SK-N-SH (cell line): ENCODE data around the gene CFAP100. TPM values are rescaled to one million over a fixed set of nuclear protein-coding genes. Genes with fewer than 3 reads are reported as not detected.

Source experiments
- CTCF ChIA-PET: fragments of 300-600, 350-600 bp; formaldehyde crosslinking; extraction: SDS; loops from one replicate; lab custom pipeline; 2021; lab: Yijun Ruan, JAX
- POLR2A ChIA-PET: fragments of 350-600 bp; sonication (Branson Sonifier 250); formaldehyde crosslinking; extraction: SDS; loops from one replicate; lab custom pipeline; 2020; ENCODE audit warnings: antibody characterized with exemption, inconsistent platforms; lab: Yijun Ruan, JAX
- DNase-seq: peaks from one replicate; pipeline ENCODE4 v3.0.0; 2012
- H2AFZ ChIP-seq: fragments of 200-600 bp; sonication (generic); 2 replicates; pipeline ENCODE4 v1.8.1; 2016; ENCODE audit warnings: antibody characterized with exemption, mild to moderate bottlenecking, low read depth
- H3F3A ChIP-seq: fragments of 200-600 bp; sonication (generic); replicated peaks from 2 replicates; pipeline ENCODE3; 2016; ENCODE audit warnings: antibody characterized with exemption, mild to moderate bottlenecking; ENCODE audit not compliant: insufficient read depth
- H3K27ac ChIP-seq, 2 experiments: fragments of 200-500 bp in 1 of 2; fragments of 200-600 bp in 1 of 2; sonication (Bioruptor generic) in 1 of 2; sonication (generic), shearing (Covaris generic) in 1 of 2; 2 replicates each; pipeline versions ENCODE4 v1.5.1 to v1.6.1; 2014 to 2016; ENCODE audit warnings: low read depth in 2 of 2, inconsistent platforms in 1 of 2, low read length in 1 of 2, mild to moderate bottlenecking in 1 of 2, mixed read lengths in 1 of 2
- H3K27me3 ChIP-seq: fragments of 200-600 bp; sonication (generic), shearing (Covaris generic); 2 replicates; pipeline ENCODE4 v1.6.1; 2016; ENCODE audit warnings: mixed run types; ENCODE audit not compliant: insufficient read depth
- H3K36me3 ChIP-seq, 2 experiments: fragments of 200-500 bp in 1 of 2; fragments of 200-600 bp in 1 of 2; sonication (Bioruptor generic) in 1 of 2; sonication (generic) in 1 of 2; replicated peaks in 1 of 2; 2 replicates each; pipeline versions ENCODE3 to v1.5.1; 2014 to 2016; ENCODE audit warnings: low read length in 1 of 2, mild to moderate bottlenecking in 1 of 2; ENCODE audit not compliant: insufficient read depth in 2 of 2, control insufficient read depth in 1 of 2
- H3K4me1 ChIP-seq, 2 experiments: fragments of 200-500 bp in 1 of 2; fragments of 200-600 bp in 1 of 2; sonication (Bioruptor generic) in 1 of 2; sonication (generic), shearing (Covaris generic) in 1 of 2; 2 replicates each; pipeline versions ENCODE4 v1.5.1 to v1.6.1; 2014 to 2016; ENCODE audit warnings: low read depth in 1 of 2, low read length in 1 of 2, mixed run types in 1 of 2; ENCODE audit not compliant: insufficient read depth in 2 of 2, control insufficient read depth in 1 of 2
- H3K4me2 ChIP-seq: fragments of 200-600 bp; sonication (generic), shearing (Covaris generic); 2 replicates; pipeline ENCODE4 v1.6.1; 2017; ENCODE audit warnings: mixed run types
- H3K4me3 ChIP-seq, 2 experiments: fragments of 200-500 bp in 1 of 2; fragments of 200-600 bp in 1 of 2; sonication (Bioruptor generic) in 1 of 2; sonication (generic), shearing (Covaris generic) in 1 of 2; 2 replicates each; pipeline versions ENCODE4 v1.5.1 to v1.8.1; 2014 to 2016; ENCODE audit warnings: low read depth in 2 of 2, inconsistent platforms in 1 of 2, low read length in 1 of 2, mild to moderate bottlenecking in 1 of 2, mixed read lengths in 1 of 2, moderate library complexity in 1 of 2
- H3K79me2 ChIP-seq: fragments of 200-600 bp; sonication (generic); 2 replicates; pipeline ENCODE4 v1.8.1; 2017; ENCODE audit warnings: mild to moderate bottlenecking; ENCODE audit not compliant: insufficient read depth
- H3K9ac ChIP-seq: fragments of 200-600 bp; sonication (generic); 2 replicates; pipeline ENCODE4 v1.6.1; 2017; ENCODE audit warnings: mixed run types
- H3K9me2 ChIP-seq: fragments of 200-600 bp; sonication (generic); 2 replicates; pipeline ENCODE4 v1.6.1; 2017; ENCODE audit warnings: mixed run types
- H3K9me3 ChIP-seq: fragments of 200-600 bp; sonication (generic); 2 replicates; pipeline ENCODE4 v1.6.1; 2017; ENCODE audit warnings: mixed run types, mild to moderate bottlenecking, moderate library complexity
- H4K20me1 ChIP-seq: fragments of 200-600 bp; sonication (generic); 2 replicates; pipeline ENCODE4 v1.6.1; 2017; ENCODE audit warnings: mild to moderate bottlenecking, mixed run types; ENCODE audit not compliant: insufficient read depth
- CTCF ChIP-seq: fragments of 200-600 bp; sonication (generic); IDR thresholded peaks from 2 replicates; pipeline ENCODE4 v1.6.1; 2017; ENCODE audit warnings: antibody characterized with exemption, mild to moderate bottlenecking, moderate library complexity
- ELF1 ChIP-seq: IDR thresholded peaks from 2 replicates; pipeline ENCODE4 v1.4.0; 2012
- FOSL2 ChIP-seq: IDR thresholded peaks from 2 replicates; pipeline ENCODE4 v1.4.0; 2012; ENCODE audit warnings: low read depth, mild to moderate bottlenecking, moderate library complexity, borderline replicate concordance
- FOXJ3 ChIP-seq: sonication (generic); formaldehyde crosslinking; IDR thresholded peaks from 2 replicates; pipeline ENCODE4 v1.5.1; 2020; ENCODE audit warnings: mild to moderate bottlenecking, missing genetic modification reagents
- GABPA ChIP-seq: IDR thresholded peaks from 2 replicates; pipeline ENCODE4 v1.4.0; 2012; ENCODE audit warnings: low read depth, mild to moderate bottlenecking
- GATA2 ChIP-seq: sonication (generic); formaldehyde crosslinking; IDR thresholded peaks from 2 replicates; pipeline ENCODE4 v1.5.0; 2020; ENCODE audit warnings: mild to moderate bottlenecking, missing genetic modification reagents
- JUND ChIP-seq: IDR thresholded peaks from 2 replicates; pipeline ENCODE4 v1.4.0; 2012
- MEF2A ChIP-seq: IDR thresholded peaks from 2 replicates; pipeline ENCODE4 v1.4.0; 2012; ENCODE audit warnings: low read depth, borderline replicate concordance
- NFIC ChIP-seq: IDR thresholded peaks from 2 replicates; pipeline ENCODE4 v1.4.0; 2012; ENCODE audit warnings: borderline replicate concordance
- RFX5 ChIP-seq: IDR thresholded peaks from 2 replicates; pipeline ENCODE4 v1.6.1; 2012; ENCODE audit warnings: mild to moderate bottlenecking, improper control_type of control experiment, low read length
- RXRA ChIP-seq: IDR thresholded peaks from 2 replicates; pipeline ENCODE4 v1.4.0; 2012; ENCODE audit warnings: low read depth, mild to moderate bottlenecking, borderline replicate concordance
- TEAD4 ChIP-seq: IDR thresholded peaks from 2 replicates; pipeline ENCODE4 v1.4.0; 2012; ENCODE audit warnings: mild to moderate bottlenecking, borderline replicate concordance; ENCODE audit not compliant: insufficient read depth
- YY1 ChIP-seq: IDR thresholded peaks from 2 replicates; pipeline ENCODE4 v1.4.0; 2012; ENCODE audit warnings: low read depth, mild to moderate bottlenecking
- WGBS: methylation state at CpG from one replicate; pipeline ENCODE4 v1.1.6; 2017; ENCODE audit warnings: low lambda C conversion rate; 5-methylcytosine and 5-hydroxymethylcytosine counted together
- polyA plus RNA-seq, 3 experiments: library from polyadenylated mRNA; depleted of rRNA; stranded (reverse); fragments of >200 nt; gene quantifications; 2 replicates each; pipeline ENCODE4 v1.2.3, GENCODE V29; 2012
- TF ChIP-seq, protein P1 (sequence below): IDR thresholded peaks from 2 replicates; pipeline ENCODE4 v1.4.0; 2012; ENCODE audit warnings: low read depth

Gene CFAP100
- polyA plus RNA-seq, 1 of the 3 experiments (the other 2 are of a cell fraction) = not detected

- TF ChIP-seq FOSL2 = no peak
- TF ChIP-seq MEF2A = no peak
- TF ChIP-seq FOXJ3 = no peak
- TF ChIP-seq YY1 = no peak
- H2AFZ ChIP-seq = no peak overlapping the region
- no peaks in the 10 kb centered on the region for H3K36me3 ChIP-seq
- no peaks in the 10 kb centered on the region for H3K79me2 ChIP-seq
- WGBS = 51% methylated on average over 2 of the region's 9 CpGs
- no peaks in the 10 kb centered on the region for H3F3A ChIP-seq
- H3K27ac ChIP-seq = no peak overlapping the region
- peaks cover 0 to 6% of the 10 kb centered on the region in 2 experiments; a peak in 1 of 4 replicates for H3K4me1 ChIP-seq
- no peaks in the 10 kb centered on the region for H3K9me3 ChIP-seq
- peaks cover 10% of the 10 kb centered on the region for H3K27me3 ChIP-seq
- DNase-seq = no peak
- H3K9me2 ChIP-seq = no peaks in the 10 kb centered on the region
- H3K9ac ChIP-seq = no peak overlapping the region
- no peak overlapping the region for H3K4me3 ChIP-seq
- no peak overlapping the region for H3K4me2 ChIP-seq
- CTCF ChIA-PET = interaction anchor here (0.6 to 1.9 kb wide), 4 partner anchors 15 to 216 kb away, joined by 3 to 5 read pairs (median 3); no protein-coding TSS in a partner anchor
- no peaks in the 10 kb centered on the region for H4K20me1 ChIP-seq
- POLR2A ChIA-PET = interaction anchor here (0.7 kb wide), 1 partner anchor 8 kb away, joined by 3 read pairs; no protein-coding TSS in a partner anchor
Observed at GRCh38 chr3:126350502-126351085, 44.1 kb upstream of the CFAP100 start.

DNA sequence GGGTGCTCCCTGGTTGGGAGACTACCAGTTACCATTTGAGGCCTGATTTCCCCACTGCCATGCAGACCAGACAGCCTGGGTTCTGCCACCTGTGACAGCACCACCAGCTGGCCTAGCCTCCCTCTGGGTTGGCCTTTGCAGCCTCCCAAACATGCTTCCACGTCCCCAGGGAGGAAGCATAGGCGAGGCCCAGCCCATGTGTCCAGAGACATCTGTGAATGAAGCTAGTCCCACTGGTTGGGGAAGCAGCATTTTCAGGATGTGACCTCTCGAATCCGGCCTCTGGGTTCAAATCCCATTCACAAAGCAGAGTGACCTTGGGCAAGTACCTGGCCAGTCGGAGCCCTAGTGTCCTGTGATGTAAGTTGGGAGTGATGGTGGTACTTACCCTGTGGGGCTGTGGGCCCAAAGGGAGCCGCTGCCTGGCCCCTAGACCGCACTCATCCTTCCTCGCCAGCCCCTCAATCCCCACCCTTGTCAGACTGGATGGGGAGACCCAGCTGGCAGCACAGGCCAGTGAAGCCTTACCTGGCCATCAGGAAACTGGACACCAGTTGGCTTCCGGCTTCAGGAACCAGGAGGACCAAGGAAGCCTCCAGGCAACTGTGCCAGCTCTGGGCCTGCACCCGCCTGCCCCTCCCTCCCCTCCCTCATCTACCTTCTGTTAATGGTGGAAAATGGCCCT lies 43.5 kb upstream of the CFAP100 start:
- WGBS = 65% methylated on average over 4 of the region's 10 CpGs
- H3K4me1 ChIP-seq = peaks cover 0 to 10% of the 10 kb centered on the region in 2 experiments; a peak in 1 of 4 replicates
- H3K4me3 ChIP-seq = no peak overlapping the region
- POLR2A ChIA-PET = no interaction called here
- no peaks in the 10 kb centered on the region for H3K36me3 ChIP-seq
- H4K20me1 ChIP-seq = no peaks in the 10 kb centered on the region
- H3K27ac ChIP-seq = no peak overlapping the region
- H3K9ac ChIP-seq = no peak overlapping the region
- CTCF ChIA-PET = interaction anchor here (0.6 to 1.1 kb wide), 3 partner anchors 14 to 62 kb away, joined by 3 read pairs; no protein-coding TSS in a partner anchor
- TF ChIP-seq RXRA = no peak
- TF ChIP-seq JUND = no peak
- no peak for TF ChIP-seq NFIC
- TF ChIP-seq GATA2 (CRISPR knock-in tag) = no peak
- TF ChIP-seq ELF1 = no peak
- TF ChIP-seq TEAD4 = no peak
- TF ChIP-seq, protein P1, sequence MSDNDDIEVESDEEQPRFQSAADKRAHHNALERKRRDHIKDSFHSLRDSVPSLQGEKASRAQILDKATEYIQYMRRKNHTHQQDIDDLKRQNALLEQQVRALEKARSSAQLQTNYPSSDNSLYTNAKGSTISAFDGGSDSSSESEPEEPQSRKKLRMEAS = no peak
- no peak for TF ChIP-seq YY1
- no peak for TF ChIP-seq RFX5
- no peak for TF ChIP-seq GABPA
- TF ChIP-seq MEF2A = no peak
- no peak for TF ChIP-seq CTCF
- no peaks in the 10 kb centered on the region for H3F3A ChIP-seq
- peaks cover 17% of the 10 kb centered on the region for H3K27me3 ChIP-seq
- no peak overlapping the region for H3K4me2 ChIP-seq
- DNase-seq = no peak
- H2AFZ ChIP-seq = no peak overlapping the region
- no peaks in the 10 kb centered on the region for H3K79me2 ChIP-seq
- H3K9me3 ChIP-seq = no peaks in the 10 kb centered on the region
- H3K9me2 ChIP-seq = no peaks in the 10 kb centered on the region
